ENCODE data around the gene IL36B.

IL36B gene

DNA sequence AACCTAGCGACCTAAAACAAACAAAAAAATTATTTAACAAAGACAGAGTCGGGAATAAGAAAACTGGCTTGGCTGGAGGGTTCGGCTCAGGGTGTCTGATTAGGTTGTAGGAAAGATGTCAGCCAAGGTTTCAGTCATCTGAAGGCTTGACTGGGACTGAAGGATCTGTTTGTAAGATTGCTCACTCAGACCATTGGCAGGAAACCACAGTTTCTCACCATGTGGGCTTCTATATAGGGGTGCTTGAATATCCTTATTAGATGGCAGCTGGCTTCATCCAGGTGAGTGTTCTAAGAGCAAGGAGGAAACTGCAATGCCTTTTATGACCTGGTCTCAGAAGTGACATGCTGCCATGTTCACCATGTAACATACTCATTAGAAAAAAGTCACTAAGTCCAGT, 999 bp upstream of the IL36B start:
- no peak for DNase-seq (ENCODE audit: low spot score)

DNA sequence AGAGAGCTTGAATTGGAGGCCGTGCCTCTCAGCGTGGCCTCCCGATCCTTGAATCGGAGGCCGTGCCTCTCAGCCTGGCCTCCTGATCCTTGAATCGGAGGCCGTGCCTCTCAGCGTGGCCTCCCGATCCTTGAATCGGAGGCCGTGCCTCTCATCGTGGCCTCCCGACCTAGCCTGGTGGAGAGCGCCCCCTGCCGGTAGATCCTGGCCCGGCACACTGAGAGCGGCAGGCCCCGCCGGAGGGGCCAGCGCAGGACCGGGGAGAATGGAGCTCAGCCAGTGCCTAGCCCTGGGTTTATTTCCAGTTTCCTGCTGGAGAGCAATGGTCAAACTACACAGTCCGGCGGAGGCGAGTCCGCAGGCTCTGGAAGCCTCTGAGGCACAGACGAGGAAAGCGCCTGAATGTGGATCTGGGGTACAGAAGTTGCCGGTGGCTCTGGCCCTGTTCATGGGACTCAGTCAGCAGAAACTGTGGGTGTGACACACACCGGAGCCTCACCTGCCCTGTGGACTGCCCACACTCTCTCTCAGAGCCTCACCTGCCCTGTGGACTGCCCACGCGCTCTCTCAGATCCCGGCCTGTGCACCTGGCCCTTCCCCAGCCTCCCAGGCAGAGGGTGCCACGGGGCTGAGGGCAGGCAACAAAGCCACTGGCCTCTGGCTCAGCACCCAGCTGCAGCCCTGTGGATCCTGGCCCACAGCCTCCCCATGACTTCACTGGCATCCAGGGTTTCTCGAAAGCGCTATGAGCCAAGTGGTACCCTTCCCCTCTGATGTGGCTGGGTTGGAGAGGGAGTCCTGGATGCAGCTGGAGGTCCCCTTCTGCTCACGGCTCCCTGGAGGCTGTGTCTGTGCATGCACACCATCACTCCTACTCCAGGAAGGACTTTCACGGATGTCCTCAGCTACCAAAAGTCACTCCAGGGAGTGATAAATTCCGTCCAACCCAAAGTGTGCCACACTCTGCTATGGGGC, 1.5 kb downstream of the IL36B start:
- DNase-seq (ENCODE audit: low spot score) = no peak

DNA sequence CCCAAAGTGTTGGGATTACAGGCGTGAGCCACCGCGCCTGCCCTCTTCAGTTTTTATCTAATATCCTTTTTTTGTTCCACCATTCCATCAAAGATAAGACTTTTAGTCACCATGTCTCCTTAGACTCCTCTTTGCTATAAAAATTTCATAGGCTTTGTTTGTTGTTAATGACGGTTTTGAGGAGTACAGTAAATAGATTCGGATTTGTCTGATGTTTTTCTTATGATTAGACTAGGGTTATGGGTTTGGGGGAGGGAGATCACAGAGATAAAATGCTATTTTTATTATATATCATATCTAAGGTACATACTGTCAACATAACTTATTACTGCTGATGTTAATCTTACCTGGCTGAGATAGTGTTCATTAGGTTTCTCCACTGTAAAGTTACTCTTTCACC, 6.2 kb downstream of the IL36B start:
- no peak for DNase-seq (ENCODE audit: low spot score)

DNA sequence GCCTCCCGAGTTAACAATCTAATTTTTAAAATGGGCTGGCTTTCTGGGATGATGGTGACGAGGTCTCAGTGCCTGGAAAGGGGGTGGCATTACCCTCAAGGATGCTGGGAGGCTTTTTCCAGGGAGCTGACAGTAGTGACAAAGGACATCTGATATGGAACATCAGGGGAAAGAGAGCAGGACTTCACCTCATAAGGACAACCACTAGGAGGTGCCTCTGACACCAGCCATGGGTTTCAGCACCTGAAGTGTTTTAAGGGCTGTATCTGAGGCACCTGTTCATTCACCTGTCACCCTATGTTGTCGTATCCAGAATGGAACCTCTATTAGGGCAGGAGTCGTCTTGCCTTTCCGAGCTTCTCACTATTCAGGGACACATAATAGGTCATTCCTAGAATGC, 10.8 kb downstream of the IL36B start:
- no peak for DNase-seq (ENCODE audit: low spot score)

GRCh38 chr2:113039719-113040118, 12.9 kb downstream of the IL36B start:
- no peak for DNase-seq (ENCODE audit: low spot score)

GRCh38 chr2:113039158-113039557, 13.5 kb downstream of the IL36B start:
- no peak for DNase-seq (ENCODE audit: low spot score)

- DNase-seq (ENCODE audit: low spot score) = no peak
Measured at GRCh38 chr2:113038291-113038690, 14.4 kb downstream of the IL36B start.

GRCh38 chr2:113036763-113037162, 15.9 kb downstream of the IL36B start:
- DNase-seq (ENCODE audit: low spot score) = no peak

DNA sequence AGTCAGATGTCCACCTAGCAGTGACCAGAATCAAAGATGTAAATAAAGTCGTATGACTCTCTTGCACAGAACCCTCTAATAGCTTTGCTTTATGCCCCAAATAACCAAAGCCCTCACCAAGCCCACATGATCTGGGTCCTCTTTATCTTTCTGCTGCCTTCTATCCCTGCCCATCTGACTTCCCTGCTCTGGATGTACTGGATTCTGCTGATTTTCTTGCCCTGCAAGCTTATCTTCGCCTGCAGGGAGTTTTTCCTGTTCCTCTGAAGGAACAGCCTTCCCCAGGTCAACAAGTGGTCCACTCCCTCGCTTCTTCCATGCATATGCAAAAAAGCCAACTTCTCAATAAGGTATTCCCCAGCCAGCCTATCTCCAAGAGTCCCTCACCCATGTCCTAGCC, 18.7 kb downstream of the IL36B start:
- no peak for DNase-seq (ENCODE audit: low spot score)

GRCh38 chr2:113032737-113033136, 19.9 kb downstream of the IL36B start:
- DNase-seq (ENCODE audit: low spot score) = no peak

GRCh38 chr2:113028112-113028511, 24.6 kb downstream of the IL36B start:
- no peak for DNase-seq (ENCODE audit: low spot score)

DNA sequence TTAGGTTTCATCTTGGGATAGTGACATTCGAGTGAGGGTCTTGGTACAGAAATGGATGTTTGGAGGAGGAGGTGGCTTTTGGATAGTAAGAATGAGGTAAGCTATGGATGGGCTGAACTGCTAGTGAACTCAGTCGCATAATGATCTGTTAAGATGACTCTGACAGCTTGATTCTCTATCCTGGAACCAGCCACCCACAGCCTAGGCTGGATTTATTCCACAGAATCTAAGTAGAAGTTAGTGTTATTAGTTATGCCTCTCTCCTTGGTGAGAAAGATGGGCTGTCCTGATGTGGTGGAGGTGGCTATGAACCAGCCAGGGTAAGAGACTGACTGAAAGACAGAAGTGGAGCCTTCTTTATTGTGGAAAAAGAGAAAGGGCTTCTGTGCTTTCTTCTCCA, 25.0 kb downstream of the IL36B start:
- no peak for DNase-seq (ENCODE audit: low spot score)

GRCh38 chr2:113025737-113026136, 26.9 kb downstream of the IL36B start:
- DNase-seq (ENCODE audit: low spot score) = no peak

DNA sequence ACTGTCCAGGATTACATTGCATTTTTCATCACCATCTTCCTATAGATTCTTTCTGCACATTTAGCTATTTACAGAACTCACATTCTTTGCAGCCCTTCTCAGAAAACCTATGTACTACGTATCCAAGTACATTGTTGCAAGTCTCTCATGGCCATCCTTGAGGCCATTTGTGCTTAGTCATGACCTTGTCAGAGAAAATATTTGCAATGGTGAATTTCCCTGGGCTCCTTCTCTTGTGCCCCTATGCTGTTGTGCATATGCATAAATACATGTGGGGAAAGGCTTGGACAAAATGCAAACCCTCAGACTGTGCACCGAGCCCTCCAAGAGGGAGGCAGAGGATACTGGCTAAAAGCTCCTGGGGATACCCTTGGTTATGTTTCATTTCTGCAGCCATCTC, 27.9 kb downstream of the IL36B start:
- DNase-seq (ENCODE audit: low spot score) = no peak

GRCh38 chr2:113021312-113021711, 31.4 kb downstream of the IL36B start:
- no peak for DNase-seq (ENCODE audit: low spot score)

DNA sequence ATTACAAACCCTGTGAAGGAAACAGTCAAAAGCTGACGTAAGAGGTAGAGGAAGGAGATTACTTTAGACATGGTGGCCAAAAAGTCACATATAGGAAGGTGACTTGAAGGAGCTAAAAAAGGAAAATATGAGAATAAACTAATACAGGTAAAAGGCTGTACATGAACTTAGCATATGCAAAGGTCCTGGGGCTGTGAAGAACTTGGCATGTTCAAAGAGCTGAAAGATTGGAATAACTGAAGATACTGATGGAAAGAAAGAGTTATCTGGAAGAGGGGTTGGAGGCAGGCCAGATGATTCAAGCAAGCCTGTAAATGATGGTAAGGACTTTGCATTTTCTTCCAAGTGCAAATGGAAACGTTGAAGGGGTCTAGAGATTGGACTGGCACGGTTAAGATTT, 34.2 kb downstream of the IL36B start:
- no peak for DNase-seq (ENCODE audit: low spot score)

- no peak for DNase-seq (ENCODE audit: low spot score)
Measured at GRCh38 chr2:113015655-113016054, 37.0 kb downstream of the IL36B start.

DNA sequence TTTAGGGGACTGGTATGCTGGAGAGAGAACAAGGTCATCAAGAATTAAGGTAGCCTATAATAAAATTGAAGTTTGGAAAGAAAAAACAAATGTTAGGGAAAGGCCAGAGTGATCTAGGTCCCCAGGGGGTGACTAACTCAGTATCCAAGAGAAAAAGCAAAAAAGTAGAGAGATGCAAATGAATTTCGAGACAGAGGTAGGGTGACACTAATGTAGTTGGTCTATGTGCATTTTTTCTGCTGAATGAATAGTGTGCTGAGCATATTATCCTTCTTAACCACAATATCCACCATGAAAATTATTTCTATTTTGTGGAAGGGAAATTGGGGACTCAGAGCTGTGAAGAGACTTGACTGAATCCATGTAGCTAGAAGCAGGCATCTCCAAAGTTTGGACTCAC, 37.6 kb downstream of the IL36B start:
- DNase-seq (ENCODE audit: low spot score) = no peak

DNA sequence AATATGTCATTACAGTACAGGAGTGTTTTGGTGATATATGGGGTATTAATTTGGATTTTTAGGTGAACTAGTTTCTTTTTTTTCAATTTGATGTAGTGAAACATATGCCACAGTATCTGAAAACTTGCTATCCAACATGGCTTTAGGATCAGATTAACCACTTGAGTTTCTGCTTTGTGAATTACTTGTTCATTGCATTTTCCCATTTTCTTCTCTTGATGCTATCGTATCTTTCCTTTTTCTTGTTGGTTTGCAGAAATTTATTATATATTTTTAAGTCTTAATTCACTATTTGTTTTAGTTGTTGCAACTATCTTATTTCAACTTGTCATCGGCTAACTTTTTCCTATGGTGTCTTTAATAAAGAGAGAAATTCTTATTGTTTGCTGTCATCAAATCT, 38.6 kb downstream of the IL36B start:
- no peak for DNase-seq (ENCODE audit: low spot score)

- DNase-seq (ENCODE audit: low spot score) = no peak
Measured at GRCh38 chr2:113013336-113013661, 39.4 kb downstream of the IL36B start.

- DNase-seq (ENCODE audit: low spot score) = no peak
Measured at GRCh38 chr2:113012436-113013335, 40.0 kb downstream of the IL36B start.

DNA sequence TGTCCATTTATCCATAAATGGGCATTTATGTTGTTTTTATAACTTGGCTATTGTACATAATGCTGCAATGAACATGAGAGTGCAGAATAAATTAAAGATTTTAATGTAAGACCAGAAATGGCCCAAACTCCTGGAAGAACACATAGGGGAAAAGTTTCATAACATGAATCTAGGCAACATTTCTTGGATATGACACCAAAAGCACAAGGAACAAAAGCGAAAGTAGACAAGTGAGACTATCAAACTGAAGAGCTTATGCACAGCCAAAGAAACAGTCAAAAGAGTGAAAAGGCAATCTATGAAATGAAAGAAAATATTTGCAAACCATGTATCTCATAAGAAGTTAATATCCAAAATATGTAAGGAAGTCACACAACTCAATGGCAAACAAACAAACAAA, 41.6 kb downstream of the IL36B start:
- no peak for DNase-seq (ENCODE audit: low spot score)

DNA sequence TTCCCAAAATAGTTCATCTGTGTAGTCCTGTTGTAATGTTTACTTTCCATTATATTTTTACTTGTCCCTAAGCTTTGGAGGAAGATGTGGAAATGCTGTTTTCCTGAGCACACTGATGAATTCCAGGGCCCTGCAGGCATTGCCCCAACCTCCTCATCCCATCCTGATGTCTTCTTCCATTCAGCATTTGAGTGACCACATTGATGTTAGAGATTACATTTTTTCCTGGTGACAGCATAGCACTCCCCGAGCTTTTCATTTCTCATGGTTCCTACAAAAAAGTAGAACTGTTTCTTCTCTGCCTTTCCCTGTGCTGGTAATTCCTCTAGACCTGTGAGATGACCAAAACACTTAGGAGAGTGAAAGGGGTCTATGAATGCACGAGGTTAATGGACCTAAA, 42.6 kb downstream of the IL36B start:
- no peak for DNase-seq (ENCODE audit: low spot score)

Measured in AG08396 (cell line).